ENCODE data around the gene GSTO2.
A peak's percentile ranks its signal among the peaks of the same experiment; 100 is the strongest.

GSTO2 gene

GRCh38 chr10:104274762-104275721 lies 6.1 kb downstream of the GSTO2 start (continued):
- TF ChIP-seq ZNF280C (tag by site-specific recombination; IDR thresholded peaks at IDR 0.05): no peak
- TF ChIP-seq ZNF335 (tag by site-specific recombination; conservative IDR thresholded peaks at IDR 0.05): peak; percentile 46
- peak; percentile 60 for TF ChIP-seq GLIS1 (tag by site-specific recombination; IDR thresholded peaks at IDR 0.05)
- TF ChIP-seq ZNF112 (tag by site-specific recombination; IDR thresholded peaks at IDR 0.05): no peak
- TF ChIP-seq ZNF658 (tag by site-specific recombination; IDR thresholded peaks at IDR 0.05): no peak
- no peak for TF ChIP-seq SP2 (tag by site-specific recombination; IDR thresholded peaks at IDR 0.05)
- peak; percentile 100 for TF ChIP-seq PRDM10 (tag by site-specific recombination; IDR thresholded peaks at IDR 0.05)
- TF ChIP-seq ZNF433 (tag by site-specific recombination; IDR thresholded peaks at IDR 0.05; ENCODE audit: low read depth): no peak
- TF ChIP-seq ZNF501 (tag by site-specific recombination; IDR thresholded peaks at IDR 0.05): peak; percentile 39; the same call in 1 of the 2 replicates

GRCh38 chr10:104276192-104276591 lies 7.2 kb downstream of the GSTO2 start:
- no peaks in the 10 kb centered on the region for H3K9me3 ChIP-seq (ENCODE audit: control insufficient read depth, insufficient read depth, low read depth, low read length)
- H3K27ac ChIP-seq (ENCODE audit: extremely low read depth, low read depth, low read length): no peak overlapping the region
- TF ChIP-seq ZBTB17 (tag by site-specific recombination; IDR thresholded peaks at IDR 0.05) (no peak), ZNF23 (tag by site-specific recombination; IDR thresholded peaks at IDR 0.05; ENCODE audit: borderline replicate concordance) (no peak), SCRT2 (tag by site-specific recombination; IDR thresholded peaks at IDR 0.05) (no peak), YY2 (tag by site-specific recombination; IDR thresholded peaks at IDR 0.05) (no peak), WT1 (tag by site-specific recombination; IDR thresholded peaks at IDR 0.05) (no peak), ZNF175 (tag by site-specific recombination; IDR thresholded peaks at IDR 0.05) (no peak), PRDM4 (tag by site-specific recombination; IDR thresholded peaks at IDR 0.05) (no peak), TRIM28 (IDR thresholded peaks at IDR 0.05; ENCODE audit: borderline replicate concordance, low read length) (no peak), ZFHX2 (tag by site-specific recombination; conservative IDR thresholded peaks at IDR 0.05) (no peak), SALL2 (tag by site-specific recombination; IDR thresholded peaks at IDR 0.05; ENCODE audit: borderline replicate concordance) (no peak), ZNF274 (IDR thresholded peaks at IDR 0.05; ENCODE audit: low read length) (no peak), ZNF274 (tag by site-specific recombination; IDR thresholded peaks at IDR 0.05; ENCODE audit: borderline replicate concordance) (no peak), ZNF629 (tag by site-specific recombination; IDR thresholded peaks at IDR 0.05) (no peak)
- no peaks in the 10 kb centered on the region for H3K4me1 ChIP-seq (ENCODE audit: control insufficient read depth, insufficient read depth, low read length)
- POLR2A ChIA-PET: no interaction called here
- H3K4me3 ChIP-seq (ENCODE audit: low read depth, low read length): no peak overlapping the region
- no peaks in the 10 kb centered on the region for H3K36me3 ChIP-seq (ENCODE audit: control insufficient read depth in 2 of 2, insufficient read depth in 1 of 2, low read length in 2 of 2)
- CTCF ChIA-PET: interaction anchor here (0.6 to 11.7 kb wide), 9 partner anchors 10 to 75 kb away, joined by 3 to 202 read pairs (median 5); partner anchors contain the start of gene CFAP58
